ENCODE data around the gene RNF14.
A peak's percentile ranks its signal among the peaks of the same experiment; 100 is the strongest.

RNF14 gene

DNA sequence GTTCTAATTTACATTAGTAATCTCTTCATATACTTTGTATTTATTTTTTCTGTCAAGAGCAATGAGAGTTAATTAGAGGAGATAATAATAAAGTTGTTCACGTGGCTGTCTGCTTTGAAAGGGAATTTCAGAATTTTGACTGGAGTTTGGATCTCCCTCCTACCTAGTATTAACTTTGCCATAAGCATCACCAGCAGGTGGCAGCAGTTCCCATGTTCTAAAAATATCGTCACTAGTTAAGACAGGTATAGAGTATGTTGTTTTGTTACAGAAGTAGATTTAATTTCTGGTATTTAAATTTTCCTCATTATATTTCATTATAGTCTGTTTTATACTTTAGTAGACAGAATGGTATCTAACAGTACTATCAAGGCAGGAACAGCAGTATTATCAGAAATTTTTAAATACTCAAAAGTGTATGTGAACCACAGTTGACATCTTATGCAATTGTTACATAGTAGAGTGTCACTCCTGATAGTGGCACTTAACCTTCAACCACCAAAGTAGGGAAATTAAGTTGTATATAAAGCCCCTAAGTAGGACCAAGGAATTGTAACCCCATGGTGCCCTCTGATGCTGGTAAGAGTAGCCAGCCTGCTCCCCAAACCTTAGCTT is 23.6 kb downstream of the RNF14 start:
- TF ChIP-seq, protein P1, sequence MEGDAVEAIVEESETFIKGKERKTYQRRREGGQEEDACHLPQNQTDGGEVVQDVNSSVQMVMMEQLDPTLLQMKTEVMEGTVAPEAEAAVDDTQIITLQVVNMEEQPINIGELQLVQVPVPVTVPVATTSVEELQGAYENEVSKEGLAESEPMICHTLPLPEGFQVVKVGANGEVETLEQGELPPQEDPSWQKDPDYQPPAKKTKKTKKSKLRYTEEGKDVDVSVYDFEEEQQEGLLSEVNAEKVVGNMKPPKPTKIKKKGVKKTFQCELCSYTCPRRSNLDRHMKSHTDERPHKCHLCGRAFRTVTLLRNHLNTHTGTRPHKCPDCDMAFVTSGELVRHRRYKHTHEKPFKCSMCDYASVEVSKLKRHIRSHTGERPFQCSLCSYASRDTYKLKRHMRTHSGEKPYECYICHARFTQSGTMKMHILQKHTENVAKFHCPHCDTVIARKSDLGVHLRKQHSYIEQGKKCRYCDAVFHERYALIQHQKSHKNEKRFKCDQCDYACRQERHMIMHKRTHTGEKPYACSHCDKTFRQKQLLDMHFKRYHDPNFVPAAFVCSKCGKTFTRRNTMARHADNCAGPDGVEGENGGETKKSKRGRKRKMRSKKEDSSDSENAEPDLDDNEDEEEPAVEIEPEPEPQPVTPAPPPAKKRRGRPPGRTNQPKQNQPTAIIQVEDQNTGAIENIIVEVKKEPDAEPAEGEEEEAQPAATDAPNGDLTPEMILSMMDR (IDR thresholded peaks at IDR 0.05) = peak; percentile 89

DNA sequence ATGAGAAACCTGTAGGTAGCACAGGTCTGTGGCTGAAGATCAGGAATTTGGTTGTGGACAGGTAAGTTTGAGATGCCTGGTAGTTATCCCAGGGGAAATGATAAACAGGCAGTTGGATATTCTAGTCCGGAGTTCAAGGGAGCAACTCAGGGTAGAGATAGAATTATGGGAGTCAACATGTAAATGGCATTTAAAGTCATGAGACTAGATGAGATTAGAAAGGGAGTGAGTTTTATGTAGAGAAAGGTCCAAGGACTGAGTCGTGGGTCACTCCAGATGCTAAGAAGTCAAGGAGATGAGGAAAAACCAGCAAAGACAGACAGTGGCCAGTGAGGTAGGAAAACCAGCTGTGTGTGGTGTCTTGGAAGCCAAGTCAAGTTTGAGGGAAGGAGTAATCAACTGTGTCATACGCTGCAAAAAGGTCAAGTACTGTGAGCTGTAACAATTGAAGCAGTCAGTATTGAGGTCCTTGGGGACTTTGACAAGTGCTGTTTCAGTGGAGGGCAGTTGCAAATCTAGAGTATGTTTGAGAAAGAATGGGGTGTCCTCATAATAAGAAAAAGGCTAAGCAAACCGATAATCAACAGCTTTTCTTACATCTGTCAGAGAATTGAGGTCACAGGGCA is 25.7 kb downstream of the RNF14 start:
- TF ChIP-seq, protein P1 (IDR thresholded peaks at IDR 0.05) = no peak

DNA sequence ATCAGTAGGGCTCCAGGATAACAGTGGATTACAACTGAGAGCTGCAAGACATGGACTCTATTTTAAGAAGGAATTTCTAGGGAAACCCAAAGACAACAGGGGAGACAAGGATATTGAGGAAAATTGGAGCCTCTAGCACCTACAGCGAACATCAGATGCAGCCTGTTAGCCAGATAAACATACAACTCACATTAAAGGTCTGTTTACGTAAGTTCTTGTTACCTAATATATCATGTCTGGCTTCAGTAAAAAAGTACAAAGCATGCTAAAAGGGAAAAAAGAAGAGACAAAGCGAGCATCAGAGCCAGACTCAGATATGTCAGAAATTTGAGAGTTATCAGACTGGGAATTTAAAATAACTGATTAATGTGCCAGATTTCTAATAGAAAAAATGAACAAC is 26.8 kb downstream of the RNF14 start:
- TF ChIP-seq, protein P1 (IDR thresholded peaks at IDR 0.05) = no peak

DNA sequence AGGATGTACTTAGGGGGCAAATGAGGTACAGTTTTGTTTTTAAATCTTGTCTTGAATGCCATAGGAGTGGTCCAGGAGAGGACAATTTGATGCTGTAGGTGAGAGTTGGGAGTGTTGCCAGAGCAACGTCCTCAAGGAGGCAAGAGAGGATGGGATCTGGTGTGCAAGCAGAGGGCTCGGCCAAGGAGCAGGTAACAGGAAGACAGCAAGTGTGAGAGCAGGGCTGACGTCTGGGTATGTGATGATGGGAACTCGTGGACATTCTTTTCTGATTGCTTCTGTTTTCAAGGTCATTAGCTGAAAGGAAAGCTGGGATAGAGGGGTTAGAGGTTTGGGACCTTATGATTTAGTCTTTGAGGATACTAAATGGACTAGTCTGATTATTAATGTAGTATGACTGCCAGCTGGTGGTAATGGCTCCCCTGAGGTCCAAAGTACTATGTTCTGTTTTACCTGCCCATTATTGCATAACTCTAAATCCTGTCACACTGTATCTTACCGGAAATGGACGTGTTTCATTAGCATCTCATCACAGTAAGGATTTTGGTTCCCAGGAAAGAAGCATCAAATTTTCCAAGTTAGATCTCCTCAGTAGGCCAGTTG is 28.6 kb downstream of the RNF14 start:
- TF ChIP-seq, protein P1 (IDR thresholded peaks at IDR 0.05) = no peak

DNA sequence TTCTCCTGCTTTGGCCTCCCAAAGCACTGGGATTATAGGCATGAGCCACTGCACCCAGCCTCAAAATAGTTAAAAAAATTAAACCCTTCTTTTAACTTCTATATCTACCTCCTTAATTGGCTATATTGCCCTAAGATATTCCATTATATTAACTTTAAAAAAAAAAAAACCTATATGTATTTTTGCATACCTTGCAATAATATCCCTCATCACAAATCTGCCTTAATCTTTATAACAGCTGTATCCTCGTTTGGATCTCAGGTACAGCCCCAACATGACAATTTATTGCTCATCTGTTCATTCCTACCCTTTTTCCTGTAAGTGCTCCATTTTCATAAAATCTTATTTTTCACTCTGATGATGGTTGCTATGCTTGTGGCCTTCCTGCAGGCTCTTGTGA is 31.3 kb downstream of the RNF14 start:
- TF ChIP-seq, protein P1 (IDR thresholded peaks at IDR 0.05) = no peak

DNA sequence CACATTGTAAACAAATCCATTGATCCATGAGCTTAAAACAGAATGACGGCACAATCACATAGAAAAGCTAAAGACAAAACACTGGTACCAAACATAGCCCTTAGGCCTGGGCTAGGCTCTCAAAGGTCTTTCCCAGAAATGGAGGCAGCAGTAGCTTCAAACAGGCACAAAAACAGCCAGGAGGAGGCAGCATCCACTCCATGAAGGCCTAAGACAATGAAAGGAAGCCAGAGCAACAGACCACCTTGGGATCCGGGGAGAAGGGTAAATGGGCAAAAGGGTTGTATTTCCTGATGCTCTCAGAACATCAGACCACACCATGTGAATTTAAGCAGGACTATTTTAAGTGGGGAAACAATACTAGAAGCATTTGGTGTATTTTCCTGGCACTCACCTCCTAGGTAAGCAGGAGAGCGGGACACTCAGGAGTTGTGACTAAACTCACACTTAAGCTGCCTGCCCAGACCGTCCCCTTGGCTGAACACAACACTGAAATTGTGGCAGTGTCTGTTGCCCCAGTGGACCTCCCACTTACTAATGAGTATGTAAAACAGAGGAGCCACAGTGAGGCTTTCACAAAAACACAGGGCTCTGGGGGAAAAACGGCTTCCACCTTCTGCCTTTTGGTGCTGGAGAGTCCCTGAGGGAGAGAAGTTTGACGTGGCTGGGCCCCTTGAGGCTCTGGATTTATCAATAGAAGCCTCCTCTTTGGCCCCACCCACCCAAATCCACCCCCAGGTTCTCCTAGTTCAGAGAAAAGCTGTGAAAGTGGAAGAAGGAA is 32.0 kb downstream of the RNF14 start:
- TF ChIP-seq, protein P1 (IDR thresholded peaks at IDR 0.05) = no peak

DNA sequence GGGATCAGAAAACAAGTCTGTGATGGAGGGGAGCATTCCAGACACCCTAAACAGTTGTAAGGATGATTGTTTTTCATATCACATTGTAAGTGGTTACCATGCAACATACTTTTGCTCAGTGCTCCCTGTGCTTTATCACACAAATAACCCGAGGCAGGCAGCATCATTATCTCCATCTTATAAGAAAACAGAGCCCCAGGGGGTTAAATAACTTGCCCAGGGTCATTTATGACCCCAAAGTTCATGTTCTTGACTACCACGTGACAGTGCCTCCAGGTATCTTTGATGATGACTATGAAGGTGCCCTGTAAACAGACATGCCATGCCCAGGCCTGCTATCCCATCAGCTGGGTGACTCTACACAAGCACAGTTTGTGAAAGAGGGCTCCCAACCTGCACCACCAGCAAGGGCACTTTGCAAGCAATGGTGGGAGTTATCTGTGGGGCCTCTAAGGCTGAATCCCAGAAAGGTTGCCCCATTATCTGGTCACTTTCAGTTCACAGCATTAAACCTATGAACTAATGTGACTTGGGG is 34.4 kb downstream of the RNF14 start:
- TF ChIP-seq, protein P1 (IDR thresholded peaks at IDR 0.05) = no peak
